Astrocyte (in vitro differentiated cells and primary cell): Measurements from ENCODE around the gene FUBP3. TPM values are rescaled to one million over a fixed set of nuclear protein-coding genes. Genes with fewer than 3 reads are reported as not detected.

Experiments
- DNase-seq: peaks from one replicate; pipeline ENCODE4 v3.0.0-alpha.2; 2010; ENCODE audit warnings: low read depth
- FAIRE-seq: peaks from 2 replicates; lab custom pipeline; 2011; peaks lifted over from hg19 to GRCh38; lab: Jason Lieb, UNC
- H2AFZ ChIP-seq: 2 replicates; pipeline ENCODE4 v1.6.0; 2012; ENCODE audit warnings: low read depth, low read length, inconsistent platforms
- H3K27ac ChIP-seq: 2 replicates; pipeline ENCODE4 v1.5.1; 2011; ENCODE audit warnings: low read depth, low read length, inconsistent platforms
- H3K27me3 ChIP-seq: 2 replicates; pipeline ENCODE4 v1.6.0; 2011; ENCODE audit warnings: low read length, inconsistent platforms; ENCODE audit not compliant: insufficient read depth
- H3K36me3 ChIP-seq: 2 replicates; pipeline ENCODE4 v1.5.1; 2011; ENCODE audit warnings: low read length, inconsistent platforms; ENCODE audit not compliant: insufficient read depth
- H3K4me1 ChIP-seq: 2 replicates; pipeline ENCODE4 v1.5.1; 2011; ENCODE audit warnings: low read length, inconsistent platforms; ENCODE audit not compliant: insufficient read depth
- H3K4me2 ChIP-seq: 2 replicates; pipeline ENCODE4 v1.6.0; 2012; ENCODE audit warnings: low read length, inconsistent platforms
- H3K4me3 ChIP-seq: 2 replicates; pipeline ENCODE4 v1.5.1; 2011; ENCODE audit warnings: low read depth, mild to moderate bottlenecking, low read length, inconsistent platforms; ENCODE audit not compliant: insufficient read depth
- H3K79me2 ChIP-seq: 2 replicates; pipeline ENCODE4 v1.6.0; 2012; ENCODE audit warnings: mild to moderate bottlenecking, low read length, inconsistent platforms; ENCODE audit not compliant: insufficient read depth
- H3K9ac ChIP-seq: 2 replicates; pipeline ENCODE4 v1.6.0; 2012; ENCODE audit warnings: mild to moderate bottlenecking, low read length, inconsistent platforms
- H3K9me3 ChIP-seq: 2 replicates; pipeline ENCODE4 v1.5.1; 2012; ENCODE audit warnings: low read depth, mild to moderate bottlenecking, low read length, inconsistent platforms; ENCODE audit not compliant: insufficient read depth
- H4K20me1 ChIP-seq: 2 replicates; pipeline ENCODE4 v1.6.0; 2012; ENCODE audit warnings: low read length, inconsistent platforms; ENCODE audit not compliant: insufficient read depth
- H3K27ac Mint-ChIP-seq: one replicate; pipeline ENCODE4 v1.8.0; 2021; ENCODE audit warnings: mild to moderate bottlenecking, mixed read lengths; ENCODE audit not compliant: unreplicated experiment
- H3K27me3 Mint-ChIP-seq: one replicate; pipeline ENCODE4 v1.8.0; 2021; ENCODE audit warnings: low read depth, mixed read lengths; ENCODE audit not compliant: unreplicated experiment
- H3K36me3 Mint-ChIP-seq: one replicate; pipeline ENCODE4 v1.8.0; 2021; ENCODE audit warnings: low read depth, mixed read lengths; ENCODE audit not compliant: unreplicated experiment
- H3K4me1 Mint-ChIP-seq: one replicate; pipeline ENCODE4 v1.8.0; 2021; ENCODE audit warnings: low read depth, mixed read lengths; ENCODE audit not compliant: unreplicated experiment
- H3K4me3 Mint-ChIP-seq: one replicate; pipeline ENCODE4 v1.8.0; 2021; ENCODE audit warnings: mild to moderate bottlenecking, moderate library complexity, mixed read lengths; ENCODE audit not compliant: unreplicated experiment
- H3K9me3 Mint-ChIP-seq: one replicate; pipeline ENCODE4 v1.8.0; 2021; ENCODE audit warnings: mild to moderate bottlenecking, mixed read lengths; ENCODE audit not compliant: unreplicated experiment
- EZH2 ChIP-seq: IDR thresholded peaks from 2 replicates; pipeline ENCODE4 v1.6.1; 2012; ENCODE audit warnings: mild to moderate bottlenecking, low read length, inconsistent platforms; ENCODE audit not compliant: insufficient read depth
- total RNA-seq: library from RNA; stranded (reverse); gene quantifications from 2 replicates; pipeline ENCODE4 v1.2.1, GENCODE V29; 2021
- TF ChIP-seq, protein P1 (sequence below): IDR thresholded peaks from 2 replicates; pipeline ENCODE4 v1.5.1; 2011; ENCODE audit warnings: low read depth, mild to moderate bottlenecking, inconsistent platforms, low read length, moderate library complexity; ENCODE audit not compliant: insufficient read depth

Gene FUBP3
- total RNA-seq, 1 donor from 2014 or later: 64.6 TPM

DNA sequence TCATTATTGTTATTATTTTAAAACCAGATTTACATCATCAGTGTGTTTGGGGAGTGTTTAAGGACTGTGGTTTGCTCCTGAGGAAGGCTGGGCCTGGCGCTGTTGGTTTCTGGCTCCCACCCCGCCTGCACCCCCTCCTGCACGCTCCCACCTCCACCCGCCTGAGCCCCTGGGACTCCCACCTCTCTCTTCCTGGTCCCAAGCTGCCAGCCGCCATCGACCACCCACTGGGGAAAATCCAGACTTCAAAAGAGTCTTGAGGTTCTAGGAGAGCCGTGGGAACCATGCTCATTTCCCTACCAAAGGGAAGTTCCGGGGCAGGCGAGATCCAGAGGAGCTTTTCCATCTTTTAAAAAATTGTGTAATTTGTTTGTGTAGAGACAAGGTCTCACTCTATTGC lies 35.0 kb upstream of the FUBP3 start:
- Histone ChIP-seq H2AFZ (no peak overlapping the region), H3K9me3 (peaks cover 4% of the 10 kb centered on the region), H3K36me3 (no peaks in the 10 kb centered on the region), H3K4me3 (no peak overlapping the region), H3K4me1 (peaks cover 4% of the 10 kb centered on the region), H4K20me1 (no peaks in the 10 kb centered on the region), H3K27me3 (peaks cover 10% of the 10 kb centered on the region), H3K9ac (no peak overlapping the region), H3K4me2 (no peak overlapping the region), H3K79me2 (no peaks in the 10 kb centered on the region), H3K27ac (no peak overlapping the region)
- no peak overlapping the region for H3K27ac Mint-ChIP-seq
- TF ChIP-seq, protein P1, sequence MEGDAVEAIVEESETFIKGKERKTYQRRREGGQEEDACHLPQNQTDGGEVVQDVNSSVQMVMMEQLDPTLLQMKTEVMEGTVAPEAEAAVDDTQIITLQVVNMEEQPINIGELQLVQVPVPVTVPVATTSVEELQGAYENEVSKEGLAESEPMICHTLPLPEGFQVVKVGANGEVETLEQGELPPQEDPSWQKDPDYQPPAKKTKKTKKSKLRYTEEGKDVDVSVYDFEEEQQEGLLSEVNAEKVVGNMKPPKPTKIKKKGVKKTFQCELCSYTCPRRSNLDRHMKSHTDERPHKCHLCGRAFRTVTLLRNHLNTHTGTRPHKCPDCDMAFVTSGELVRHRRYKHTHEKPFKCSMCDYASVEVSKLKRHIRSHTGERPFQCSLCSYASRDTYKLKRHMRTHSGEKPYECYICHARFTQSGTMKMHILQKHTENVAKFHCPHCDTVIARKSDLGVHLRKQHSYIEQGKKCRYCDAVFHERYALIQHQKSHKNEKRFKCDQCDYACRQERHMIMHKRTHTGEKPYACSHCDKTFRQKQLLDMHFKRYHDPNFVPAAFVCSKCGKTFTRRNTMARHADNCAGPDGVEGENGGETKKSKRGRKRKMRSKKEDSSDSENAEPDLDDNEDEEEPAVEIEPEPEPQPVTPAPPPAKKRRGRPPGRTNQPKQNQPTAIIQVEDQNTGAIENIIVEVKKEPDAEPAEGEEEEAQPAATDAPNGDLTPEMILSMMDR: no peak
- no peak for TF ChIP-seq EZH2
- peaks cover 29% of the 10 kb centered on the region for H3K27me3 Mint-ChIP-seq
- H3K4me1 Mint-ChIP-seq: no peaks in the 10 kb centered on the region
- H3K36me3 Mint-ChIP-seq: no peaks in the 10 kb centered on the region
- DNase-seq: no peak
- FAIRE-seq: no peak
- H3K9me3 Mint-ChIP-seq: peaks cover 3% of the 10 kb centered on the region
- H3K4me3 Mint-ChIP-seq: no peak overlapping the region

DNA sequence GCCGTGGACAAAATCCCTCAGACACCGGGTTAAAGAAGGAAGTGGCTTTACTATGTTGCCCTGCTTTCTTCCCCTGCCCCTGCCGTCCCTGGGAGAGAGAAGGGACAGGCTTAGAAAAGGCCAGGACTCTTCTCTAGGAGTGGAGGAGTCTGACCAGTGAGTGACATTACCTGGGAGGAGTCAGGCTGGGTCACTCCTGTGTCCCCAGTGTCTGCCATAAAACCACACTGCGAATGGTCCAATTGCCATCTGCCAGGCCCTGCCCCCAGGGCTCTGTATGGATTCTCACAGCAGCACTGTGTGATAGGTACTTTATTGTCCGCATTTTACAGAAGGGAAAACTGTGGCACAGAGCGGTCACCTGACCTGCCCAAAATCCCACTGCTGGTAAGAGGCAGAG lies 31.3 kb upstream of the FUBP3 start:
- Histone ChIP-seq H3K27me3 (peaks cover 5% of the 10 kb centered on the region), H3K4me1 (no peaks in the 10 kb centered on the region), H3K36me3 (no peaks in the 10 kb centered on the region), H3K9ac (no peak overlapping the region), H3K4me2 (no peak overlapping the region), H3K9me3 (peaks cover 4% of the 10 kb centered on the region), H3K4me3 (no peak overlapping the region), H2AFZ (no peak overlapping the region), H3K79me2 (no peaks in the 10 kb centered on the region), H4K20me1 (no peaks in the 10 kb centered on the region), H3K27ac (no peak overlapping the region)
- peaks cover 5% of the 10 kb centered on the region for H3K9me3 Mint-ChIP-seq
- peaks cover 20% of the 10 kb centered on the region for H3K27me3 Mint-ChIP-seq
- no peak for TF ChIP-seq EZH2
- TF ChIP-seq, protein P1: no peak
- no peak overlapping the region for H3K4me3 Mint-ChIP-seq
- H3K36me3 Mint-ChIP-seq: no peaks in the 10 kb centered on the region
- DNase-seq: no peak
- H3K4me1 Mint-ChIP-seq: no peaks in the 10 kb centered on the region
- FAIRE-seq: no peak
- H3K27ac Mint-ChIP-seq: no peak overlapping the region

DNA sequence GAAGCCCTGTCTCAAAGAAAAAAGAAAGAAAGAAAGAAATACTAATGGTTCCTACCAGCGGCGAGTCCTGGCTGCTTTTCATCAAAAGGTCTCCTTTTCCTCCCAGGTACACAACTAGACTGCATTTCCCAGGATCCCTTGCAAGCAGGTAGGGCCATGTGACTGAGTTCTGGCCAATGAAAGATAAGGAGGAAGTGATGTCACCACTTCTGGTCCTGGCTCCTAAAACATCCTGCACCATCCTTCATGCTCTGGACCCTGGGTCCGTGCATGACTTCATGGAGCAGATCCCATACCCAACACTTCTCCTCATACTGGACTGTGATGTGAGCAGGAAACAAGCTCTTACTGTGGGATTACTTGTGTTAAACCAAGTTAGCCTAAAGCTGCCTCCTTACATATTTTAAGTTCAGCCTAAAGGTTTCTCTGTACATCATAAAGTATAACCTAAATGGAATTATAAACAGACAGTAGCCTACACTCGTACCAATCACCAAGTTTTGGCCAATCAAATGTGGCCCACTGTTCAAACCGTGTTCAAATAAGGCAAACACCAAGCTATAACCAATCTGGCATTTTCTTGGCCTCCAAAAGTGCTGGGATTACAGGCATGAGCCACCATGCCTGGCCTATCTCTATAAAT lies 30.2 kb upstream of the FUBP3 start:
- Mint-ChIP-seq H3K36me3 (no peaks in the 10 kb centered on the region), H3K4me1 (no peaks in the 10 kb centered on the region), H3K9me3 (peaks cover 5% of the 10 kb centered on the region), H3K27ac (no peak overlapping the region), H3K27me3 (peaks cover 14% of the 10 kb centered on the region), H3K4me3 (no peak overlapping the region)
- Histone ChIP-seq H3K27ac (no peak overlapping the region), H3K36me3 (no peaks in the 10 kb centered on the region), H4K20me1 (no peaks in the 10 kb centered on the region), H2AFZ (no peak overlapping the region), H3K79me2 (no peaks in the 10 kb centered on the region), H3K9ac (no peak overlapping the region), H3K4me3 (no peak overlapping the region), H3K9me3 (peaks cover 4% of the 10 kb centered on the region), H3K27me3 (peaks cover 2% of the 10 kb centered on the region), H3K4me1 (no peaks in the 10 kb centered on the region), H3K4me2 (no peak overlapping the region)
- TF ChIP-seq, protein P1: no peak
- TF ChIP-seq EZH2: no peak
- DNase-seq (no peak), FAIRE-seq (no peak)
